ENCODE data around the gene TBC1D10A. TPM values are rescaled to one million over a fixed set of nuclear protein-coding genes. Genes with fewer than 3 reads are reported as not detected.
A peak's percentile ranks its signal among the peaks of the same experiment; 100 is the strongest.

Gene TBC1D10A
- total RNA-seq, 4 donors from 2014 or later, result 46.8 to 63.9 (median 52.1) TPM

DNA sequence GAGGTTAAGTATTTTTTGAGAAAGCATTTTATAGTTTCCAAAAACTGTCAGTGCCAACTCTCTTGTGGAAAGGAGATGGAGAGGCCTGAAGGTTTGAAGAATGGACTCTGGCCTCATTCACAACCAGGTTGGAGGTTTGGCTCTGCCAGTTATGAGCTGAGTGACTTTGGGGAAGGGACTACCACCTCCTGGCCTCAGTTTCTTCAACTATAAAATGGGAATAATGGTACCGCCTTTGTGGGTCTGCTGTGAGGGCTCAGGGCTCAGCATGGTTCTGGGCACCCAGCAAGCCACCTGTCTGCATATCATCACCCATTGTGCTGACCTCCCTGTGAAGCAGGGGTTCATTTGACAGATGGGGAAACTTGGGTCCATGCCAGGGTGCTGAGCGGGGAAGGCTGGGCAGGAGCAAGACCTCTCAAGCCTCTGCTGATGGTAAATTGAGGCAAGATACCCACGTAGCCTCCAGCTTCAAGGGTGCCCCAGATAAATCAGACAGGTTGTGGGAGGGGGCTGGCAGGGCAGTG, 76.6 kb downstream of the TBC1D10A start:
- H3K36me3 ChIP-seq, result no peaks in the 10 kb centered on the region
- peaks cover 0 to 86% (median 38%) of the 10 kb centered on the region in 4 donors for H3K4me1 ChIP-seq
- peaks cover 0 to 8% of the 10 kb centered on the region in 2 donors for H3K27me3 ChIP-seq
- no peak overlapping the region for H3K4me3 ChIP-seq
- no peaks in the 10 kb centered on the region for H3K9me3 ChIP-seq
- DNase-seq (ENCODE audit: low spot score in 2 of 2), result no peak
- peak overlapping the region in 2 of 4 donors; percentile 9 to 28 for H3K27ac ChIP-seq
- TF ChIP-seq EP300 (IDR thresholded peaks at IDR 0.05) (no peak), POLR2A (IDR thresholded peaks at IDR 0.05) (no peak)
- TF ChIP-seq, protein P1, sequence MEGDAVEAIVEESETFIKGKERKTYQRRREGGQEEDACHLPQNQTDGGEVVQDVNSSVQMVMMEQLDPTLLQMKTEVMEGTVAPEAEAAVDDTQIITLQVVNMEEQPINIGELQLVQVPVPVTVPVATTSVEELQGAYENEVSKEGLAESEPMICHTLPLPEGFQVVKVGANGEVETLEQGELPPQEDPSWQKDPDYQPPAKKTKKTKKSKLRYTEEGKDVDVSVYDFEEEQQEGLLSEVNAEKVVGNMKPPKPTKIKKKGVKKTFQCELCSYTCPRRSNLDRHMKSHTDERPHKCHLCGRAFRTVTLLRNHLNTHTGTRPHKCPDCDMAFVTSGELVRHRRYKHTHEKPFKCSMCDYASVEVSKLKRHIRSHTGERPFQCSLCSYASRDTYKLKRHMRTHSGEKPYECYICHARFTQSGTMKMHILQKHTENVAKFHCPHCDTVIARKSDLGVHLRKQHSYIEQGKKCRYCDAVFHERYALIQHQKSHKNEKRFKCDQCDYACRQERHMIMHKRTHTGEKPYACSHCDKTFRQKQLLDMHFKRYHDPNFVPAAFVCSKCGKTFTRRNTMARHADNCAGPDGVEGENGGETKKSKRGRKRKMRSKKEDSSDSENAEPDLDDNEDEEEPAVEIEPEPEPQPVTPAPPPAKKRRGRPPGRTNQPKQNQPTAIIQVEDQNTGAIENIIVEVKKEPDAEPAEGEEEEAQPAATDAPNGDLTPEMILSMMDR (IDR thresholded peaks at IDR 0.05), result no peak
- WGBS, 2 donors, result 73 to 80% methylated on average over 3 of the region's 3 CpGs

DNA sequence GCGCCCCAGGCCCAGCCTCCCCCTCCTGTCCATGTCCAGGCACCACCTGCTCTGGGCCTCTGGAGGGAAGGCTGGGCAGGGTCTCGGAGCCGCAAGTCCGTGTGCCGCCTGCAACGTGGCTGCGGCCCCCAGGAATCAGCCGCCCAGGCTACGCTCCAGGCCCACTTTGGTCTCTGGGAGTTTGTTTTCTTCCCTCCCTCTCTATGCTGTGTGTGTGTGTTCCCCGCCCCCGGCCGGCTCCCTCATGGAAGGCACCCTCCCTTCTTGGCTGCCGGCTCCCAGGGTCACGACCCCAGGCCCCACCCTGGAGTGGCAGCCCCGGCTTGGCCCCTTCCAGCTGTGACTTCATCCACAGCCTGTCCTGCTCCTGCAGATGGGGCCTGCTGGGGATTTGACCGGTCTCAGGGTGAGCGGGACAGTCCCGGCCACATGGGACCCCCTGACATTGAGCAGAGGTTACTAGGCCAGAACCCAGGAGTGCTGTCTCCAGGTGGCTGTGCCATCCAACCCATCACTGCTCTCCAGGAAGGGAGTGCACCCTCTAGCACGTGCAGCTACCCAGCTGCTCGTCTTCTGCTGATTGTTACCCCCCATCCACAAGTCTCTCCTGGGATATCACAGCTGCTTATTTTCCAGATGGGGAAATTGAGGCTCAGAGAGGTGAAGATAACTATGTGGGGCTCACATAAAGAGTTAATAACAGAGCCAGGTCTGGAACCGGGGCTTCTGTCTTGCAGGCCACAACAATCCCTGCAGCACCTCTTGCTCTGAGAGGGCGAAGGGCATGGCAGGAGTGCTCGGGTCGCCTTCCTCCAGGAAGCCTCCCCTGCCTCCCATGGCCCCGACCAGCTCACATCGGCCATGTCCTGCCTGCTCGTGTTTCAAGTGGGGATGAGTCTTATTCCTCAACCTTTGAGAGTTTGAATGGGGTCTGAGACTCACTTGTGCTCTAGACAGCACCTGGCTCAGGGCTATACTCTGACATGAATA, 77.4 kb downstream of the TBC1D10A start:
- peak overlapping the region in 1 of 4 donors; percentile 22 for H3K4me3 ChIP-seq
- peaks cover 0 to 83% (median 38%) of the 10 kb centered on the region in 4 donors for H3K4me1 ChIP-seq
- H3K27me3 ChIP-seq, result peaks cover 0 to 8% of the 10 kb centered on the region in 2 donors
- no peaks in the 10 kb centered on the region for H3K36me3 ChIP-seq
- WGBS, 2 donors, result 37 to 46% methylated on average over 21 to 27 of the region's 27 CpGs
- peak in 1 of 2 donors; percentile 46 for TF ChIP-seq EP300 (IDR thresholded peaks at IDR 0.05)
- TF ChIP-seq POLR2A (IDR thresholded peaks at IDR 0.05), result no peak
- no peaks in the 10 kb centered on the region for H3K9me3 ChIP-seq
- peak overlapping the region in 2 of 4 donors; percentile 46 to 67 for H3K27ac ChIP-seq
- DNase-seq (ENCODE audit: low spot score in 2 of 2), result peak; percentile 51 to 68

- peak overlapping the region in 2 of 4 donors; percentile 46 to 67 for H3K27ac ChIP-seq
- H3K4me1 ChIP-seq, result peaks cover 0 to 75% (median 31%) of the 10 kb centered on the region in 4 donors
- no peaks in the 10 kb centered on the region for H3K9me3 ChIP-seq
- H3K27me3 ChIP-seq, result peaks cover 0 to 8% of the 10 kb centered on the region in 2 donors
- DNase-seq (ENCODE audit: low spot score in 2 of 2), result no peak
- no peaks in the 10 kb centered on the region for H3K36me3 ChIP-seq
- H3K4me3 ChIP-seq, result peak overlapping the region in 1 of 4 donors; percentile 22
- TF ChIP-seq, protein P1 (IDR thresholded peaks at IDR 0.05), result no peak
- TF ChIP-seq POLR2A (IDR thresholded peaks at IDR 0.05) (no peak), EP300 (IDR thresholded peaks at IDR 0.05) (no peak)
- WGBS, 2 donors, result 70 to 78% methylated on average over 6 of the region's 6 CpGs
Measured at GRCh38 chr22:30248484-30248883, 78.3 kb downstream of the TBC1D10A start.

DNA sequence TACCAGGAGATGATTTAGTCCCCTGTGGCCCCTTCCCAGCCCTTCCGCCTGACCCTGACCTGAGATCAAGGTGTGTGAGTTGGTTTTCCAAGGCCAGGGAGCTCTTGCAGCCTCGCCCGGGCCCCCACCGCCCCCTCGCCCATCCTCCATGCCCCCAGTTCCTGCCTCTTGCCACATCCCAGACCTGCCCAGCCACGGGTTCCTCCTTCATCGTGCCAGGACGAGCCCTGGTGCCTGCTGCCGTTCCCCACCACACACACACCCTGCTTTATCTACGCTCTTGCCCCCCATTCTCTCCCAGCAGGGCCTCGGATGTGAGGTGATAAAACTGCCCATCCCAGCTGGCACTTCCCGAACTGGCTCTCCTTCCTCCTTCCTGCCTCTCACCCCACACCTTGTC, 78.8 kb downstream of the TBC1D10A start:
- 81 to 83% methylated on average over 12 of the region's 12 CpGs for WGBS, 2 donors
- no peaks in the 10 kb centered on the region for H3K9me3 ChIP-seq
- DNase-seq (ENCODE audit: low spot score in 2 of 2), result no peak
- H3K36me3 ChIP-seq, result no peaks in the 10 kb centered on the region
- no peak overlapping the region for H3K4me3 ChIP-seq
- peaks cover 0 to 70% (median 27%) of the 10 kb centered on the region in 4 donors for H3K4me1 ChIP-seq
- no peak for TF ChIP-seq EP300 (IDR thresholded peaks at IDR 0.05)
- TF ChIP-seq, protein P1 (IDR thresholded peaks at IDR 0.05), result no peak
- TF ChIP-seq POLR2A (IDR thresholded peaks at IDR 0.05), result no peak
- H3K27me3 ChIP-seq, result peaks cover 0 to 8% of the 10 kb centered on the region in 2 donors
- peak overlapping the region in 1 of 4 donors; percentile 67 for H3K27ac ChIP-seq

DNA sequence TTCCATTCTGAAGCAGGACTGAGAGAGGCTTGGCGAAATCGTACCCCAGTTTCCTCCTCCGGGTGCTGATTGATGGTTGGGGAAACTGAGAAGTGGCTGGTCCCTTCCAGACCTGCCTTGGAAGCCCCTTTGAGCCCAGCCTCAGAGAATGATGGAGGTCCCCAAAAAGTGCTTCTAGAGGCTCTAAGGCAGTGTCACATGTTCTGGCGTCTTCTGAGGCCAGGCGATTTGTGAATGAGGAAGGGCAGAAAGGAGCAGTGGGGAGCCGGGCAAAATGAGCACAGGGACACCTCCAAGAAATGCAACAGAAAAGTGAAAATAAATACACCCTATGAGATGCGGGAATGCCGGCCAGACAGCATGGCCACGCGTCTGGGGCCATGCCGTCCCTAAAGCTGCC, 79.2 kb downstream of the TBC1D10A start:
- peak overlapping the region in 2 of 4 donors; percentile 10 to 32 for H3K27ac ChIP-seq
- no peak overlapping the region for H3K4me3 ChIP-seq
- H3K36me3 ChIP-seq, result no peaks in the 10 kb centered on the region
- peaks cover 0 to 66% (median 23%) of the 10 kb centered on the region in 4 donors for H3K4me1 ChIP-seq
- H3K27me3 ChIP-seq, result peaks cover 0 to 8% of the 10 kb centered on the region in 2 donors
- no peak for DNase-seq (ENCODE audit: low spot score in 2 of 2)
- no peaks in the 10 kb centered on the region for H3K9me3 ChIP-seq
- no peak for TF ChIP-seq POLR2A (IDR thresholded peaks at IDR 0.05)
- TF ChIP-seq, protein P1 (IDR thresholded peaks at IDR 0.05), result no peak
- no peak for TF ChIP-seq EP300 (IDR thresholded peaks at IDR 0.05)
- WGBS, 2 donors, result 84 to 86% methylated on average over 11 of the region's 11 CpGs

All from tibial nerve (tissue), 4 donors.